HG03442 (cell line): ENCODE results near the gene LRRC23.
A peak's percentile ranks its signal among the peaks of the same experiment; 100 is the strongest.
"Not testable (repeated sequence)": the region's sequence is repeated elsewhere in the genome, so short reads cannot be mapped to it uniquely, and the experiment has no call there.

Experiments
- ATAC-seq: cut with Tn5 transposase; IDR thresholded peaks from one replicate; pipeline ENCODE4 v1.9.1; 2021; ENCODE audit warnings: mild to moderate bottlenecking, moderate library complexity; ENCODE audit not compliant: unreplicated experiment

The LRRC23 gene

DNA sequence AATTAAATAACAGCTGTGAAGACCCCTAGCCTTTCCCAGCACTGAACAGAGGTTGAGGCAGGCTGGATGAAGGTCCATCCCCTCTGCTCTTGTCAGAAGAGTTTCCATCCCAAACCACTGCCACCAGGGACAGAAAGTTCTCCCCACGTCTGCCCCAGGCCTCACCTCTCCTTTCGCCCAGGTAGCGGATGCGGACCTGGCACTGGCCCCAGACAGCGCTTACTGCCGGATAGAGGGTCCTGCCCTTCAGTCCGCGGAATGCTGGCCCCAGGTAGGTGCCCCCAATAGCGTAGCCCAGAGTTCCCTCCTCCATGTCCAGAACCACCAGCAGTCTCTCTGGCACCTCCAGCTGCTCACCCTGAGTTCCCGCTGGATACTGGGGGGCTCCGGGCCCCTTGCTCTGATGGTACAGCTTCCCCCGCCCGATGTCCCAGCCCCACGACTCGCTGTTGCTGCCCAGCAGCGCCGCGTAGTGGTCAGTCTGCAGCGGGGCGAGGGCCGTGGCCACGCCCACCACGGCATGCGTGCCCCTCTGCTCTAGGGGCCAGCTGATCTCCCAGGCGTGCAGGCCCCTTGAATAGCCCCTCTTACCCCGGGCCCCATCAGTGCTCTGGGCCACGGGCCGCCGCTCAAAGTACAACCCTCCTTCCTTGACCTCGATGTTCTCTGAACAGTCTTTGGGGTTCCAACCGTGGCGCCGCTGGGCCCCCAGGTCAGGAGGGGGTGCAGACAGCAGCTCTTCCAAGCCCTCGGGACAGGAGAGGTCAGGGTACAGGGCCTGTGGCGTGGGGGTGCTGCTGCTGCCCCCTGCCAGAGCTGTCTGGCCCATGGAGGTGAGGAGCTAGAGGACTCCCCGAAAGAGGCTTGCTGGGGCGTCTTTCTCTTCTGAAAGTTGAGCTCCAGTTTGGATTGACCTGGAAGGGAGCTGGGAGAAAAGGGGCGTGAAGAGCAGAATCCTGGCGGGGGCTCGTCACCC lies 32.3 kb upstream of the LRRC23 start:
- no peak for ATAC-seq

DNA sequence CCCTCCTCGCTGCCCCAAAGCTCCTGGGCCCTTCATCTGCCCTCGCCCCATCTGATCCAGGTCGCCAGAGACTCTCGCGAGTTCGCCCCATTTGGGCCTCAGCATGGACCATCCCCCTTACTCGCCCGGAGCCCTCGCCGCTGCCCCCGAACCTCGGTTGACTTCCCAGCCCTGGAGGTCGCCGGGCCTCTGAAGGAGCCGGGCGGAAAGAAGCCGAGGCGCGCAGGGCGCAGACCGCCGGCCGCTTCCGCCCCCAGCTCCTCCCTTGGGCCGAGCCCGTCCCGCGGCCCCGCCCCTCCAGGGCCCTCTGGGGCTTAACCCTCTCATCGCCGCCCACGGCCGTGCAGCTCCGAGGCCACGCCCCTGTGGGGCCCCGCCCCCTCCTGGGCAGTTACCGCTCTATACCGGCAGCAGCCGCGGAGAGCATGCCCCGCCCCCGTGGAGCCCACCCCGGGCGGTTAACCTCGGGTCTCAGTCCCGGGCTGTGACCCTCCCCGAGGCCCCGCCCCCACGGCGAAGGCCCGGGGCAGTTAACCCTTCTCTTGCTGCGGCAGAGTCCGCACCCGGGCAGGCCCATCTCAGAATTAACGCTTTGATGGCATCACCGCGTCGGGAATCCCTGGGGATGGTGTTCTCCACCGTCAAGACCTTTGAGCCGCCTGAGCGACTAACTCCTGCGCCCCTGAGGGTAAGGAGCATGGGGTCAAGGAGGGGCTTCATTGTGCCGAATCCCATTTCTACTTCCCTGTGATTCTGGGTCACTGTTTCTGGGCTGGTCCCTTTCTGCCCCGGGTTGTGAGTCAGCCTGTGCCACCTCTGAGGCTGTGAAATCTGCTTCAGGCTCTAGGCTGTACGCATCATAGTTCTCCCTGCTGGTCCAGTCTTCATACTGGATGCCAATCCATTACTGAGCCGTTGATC lies 31.3 kb upstream of the LRRC23 start, which contains the start of gene SPSB2:
Gene SPSB2 (minus strand): TSS at position 210 of the 921 bp plus-strand sequence. CDS start 402 bp downstream, outside the sequence.
- peak; percentile 78 for ATAC-seq

DNA sequence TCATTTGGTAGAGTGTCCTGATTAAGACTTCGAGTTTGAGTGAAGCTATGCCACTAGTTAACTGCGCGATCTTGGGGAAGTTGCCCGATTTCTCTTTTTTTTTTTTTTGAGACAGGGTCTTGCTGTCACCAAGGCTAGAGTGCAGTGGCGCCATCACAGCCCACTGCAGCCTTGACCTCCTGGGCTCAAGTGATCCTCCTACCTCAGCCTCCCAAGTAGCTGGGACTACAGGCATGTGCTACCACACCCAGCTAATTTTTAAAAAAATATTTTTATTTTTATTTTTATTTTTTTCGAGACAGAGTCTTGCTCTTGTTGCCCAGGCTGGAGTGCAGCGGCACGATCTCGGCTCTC lies 30.6 kb upstream of the LRRC23 start:
- not testable (repeated sequence) for ATAC-seq

DNA sequence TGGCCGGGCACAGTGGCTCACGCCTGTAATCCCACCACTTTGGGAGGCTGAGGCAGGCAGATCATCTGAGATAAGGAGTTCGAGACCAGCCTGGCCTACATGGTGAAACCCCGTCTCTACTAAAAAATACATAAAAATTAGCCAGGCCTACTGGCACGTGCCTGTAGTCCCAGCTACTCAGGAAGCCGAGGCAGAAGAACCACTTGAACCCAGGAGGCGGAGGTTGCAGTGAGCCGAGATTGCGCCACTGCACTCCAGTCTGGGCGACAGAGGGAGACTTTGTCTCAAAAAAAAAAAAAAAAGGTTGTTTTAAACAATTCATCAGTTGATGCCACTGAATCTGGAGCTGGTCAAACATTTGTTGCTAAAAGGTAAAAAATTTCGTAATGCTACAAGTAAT lies 24.8 kb upstream of the LRRC23 start:
- not testable (repeated sequence) for ATAC-seq

DNA sequence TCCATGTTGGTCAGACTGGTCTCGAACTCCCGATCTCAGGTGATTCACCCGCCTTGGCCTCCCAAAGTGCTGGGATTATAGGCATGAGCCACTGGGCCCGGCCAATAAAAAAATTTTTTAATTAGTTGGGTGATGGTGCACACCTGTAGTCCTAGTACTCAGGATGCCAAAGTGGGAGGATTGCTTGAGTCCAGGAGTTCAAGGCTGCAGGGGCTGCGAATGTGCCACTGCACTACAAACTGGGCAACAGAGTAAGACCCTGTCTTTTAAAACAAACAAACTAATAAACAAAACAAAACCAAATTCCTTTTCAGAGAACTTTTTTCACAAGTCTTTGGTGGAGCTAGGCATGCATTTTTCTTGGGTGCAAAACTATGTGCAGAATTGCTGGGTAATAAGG lies 21.4 kb upstream of the LRRC23 start:
- ATAC-seq: no peak

DNA sequence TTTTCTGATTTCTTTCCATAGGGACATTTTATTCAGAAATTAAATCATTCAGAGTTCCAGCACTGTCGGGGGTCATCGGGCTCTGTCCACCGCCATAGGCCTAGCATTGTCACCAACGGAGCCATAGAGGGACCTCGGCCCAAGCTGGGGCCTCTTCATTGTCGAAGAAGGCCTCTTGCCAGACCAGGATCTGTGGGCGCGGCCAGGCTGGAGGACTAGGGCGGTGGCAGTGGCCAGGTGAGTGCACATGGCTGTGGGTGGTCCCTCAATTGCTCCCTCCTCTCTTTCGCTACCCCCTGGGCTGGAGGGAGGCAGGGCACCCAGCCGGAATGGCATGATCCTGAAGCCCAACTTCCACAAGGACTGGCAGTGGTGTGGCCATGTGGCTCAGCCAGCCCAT lies 20.9 kb upstream of the LRRC23 start:
- no peak for ATAC-seq

DNA sequence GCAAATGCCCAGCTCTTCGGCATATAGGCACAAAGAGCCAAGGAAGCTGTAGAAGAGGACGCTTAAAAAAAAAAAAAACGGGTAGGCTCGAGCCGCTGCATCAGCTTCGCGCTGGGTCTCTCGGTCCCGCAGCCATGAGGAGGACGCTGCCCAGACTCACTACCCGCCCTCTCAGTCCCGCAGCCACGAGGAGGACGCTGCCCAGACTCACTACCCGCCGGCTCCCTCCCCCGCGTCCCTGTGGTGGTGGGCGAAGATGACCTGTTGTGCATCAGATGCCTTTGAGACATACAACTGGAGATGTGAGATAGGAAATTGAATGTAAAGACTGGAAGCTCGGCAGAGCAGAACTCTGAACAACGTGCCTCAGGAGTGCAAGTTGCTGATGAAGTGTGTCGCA lies 20.1 kb upstream of the LRRC23 start:
- ATAC-seq: no peak

DNA sequence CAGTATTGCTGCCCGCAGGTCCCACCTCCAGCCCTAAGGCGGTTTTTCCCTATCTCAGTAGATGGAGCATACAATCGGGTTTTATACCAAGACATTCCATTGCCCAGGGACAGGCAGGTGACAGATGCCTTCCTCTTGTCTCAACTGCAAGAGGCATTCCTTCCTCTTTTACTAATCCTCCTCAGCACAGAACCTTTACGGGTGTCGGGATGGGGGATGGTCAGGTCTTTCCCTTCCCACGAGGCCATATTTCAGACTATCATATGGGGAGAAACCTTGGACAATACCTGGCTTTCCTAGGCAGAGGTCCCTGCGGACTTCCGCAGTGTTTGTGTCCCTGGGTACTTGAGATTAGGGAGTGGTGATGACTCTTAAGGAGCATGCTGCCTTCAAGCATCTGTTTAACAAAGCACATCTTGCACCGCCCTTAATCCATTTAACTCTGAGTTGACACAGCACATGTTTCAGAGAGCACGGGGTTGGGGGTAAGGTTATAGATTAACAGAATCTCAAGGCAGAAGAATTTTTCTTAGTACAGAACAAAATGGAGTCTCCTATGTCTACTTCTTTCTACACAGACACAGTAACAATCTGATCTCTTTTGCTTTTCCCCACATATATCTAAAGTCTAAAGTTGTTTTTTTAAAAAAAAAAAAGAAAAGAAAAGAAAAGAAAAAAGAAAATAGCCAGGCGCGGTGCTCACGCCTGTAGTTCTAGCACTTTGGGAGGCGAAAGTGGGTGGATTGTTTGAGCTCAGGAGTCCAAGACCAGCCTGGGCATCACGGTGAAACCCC lies 18.2 kb upstream of the LRRC23 start:
- ATAC-seq: not testable (repeated sequence)

DNA sequence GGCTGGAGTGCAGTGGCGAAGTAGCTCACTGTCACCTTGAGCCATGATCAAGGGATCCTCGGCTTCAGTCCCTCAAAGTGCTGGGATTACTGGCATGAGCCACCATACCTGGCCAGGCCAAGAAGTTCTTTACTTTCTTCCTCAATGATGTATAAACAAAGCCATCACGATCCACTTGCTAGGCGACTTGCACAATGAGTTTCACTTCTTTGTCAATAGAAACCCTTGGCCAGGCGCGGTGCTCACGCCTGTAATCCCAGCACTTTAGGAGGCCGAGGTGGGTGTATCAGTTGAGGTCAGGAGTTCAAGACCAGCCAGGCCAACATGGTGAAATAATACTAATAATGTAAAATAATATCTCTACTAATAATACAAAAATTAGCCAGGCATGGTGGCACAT lies 17.2 kb upstream of the LRRC23 start:
- ATAC-seq: no peak

DNA sequence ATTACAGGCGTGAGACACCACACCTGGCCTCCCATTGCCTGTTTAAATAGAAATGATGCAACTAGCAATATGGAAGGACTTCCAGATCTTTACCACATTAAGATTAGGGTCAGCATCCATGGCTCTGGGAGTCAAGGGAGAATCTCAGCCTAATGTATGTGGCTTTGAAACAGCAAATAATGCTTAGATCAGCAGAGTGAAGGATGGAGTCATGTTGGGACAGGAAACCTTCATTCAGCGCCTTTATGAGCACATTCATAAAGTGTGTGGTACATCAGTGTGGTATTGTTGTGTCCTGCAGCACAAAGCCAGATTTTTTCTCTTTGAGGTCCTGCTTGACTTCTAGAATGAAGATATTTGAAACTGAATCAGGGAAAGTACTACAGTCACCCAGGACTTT lies 16.3 kb upstream of the LRRC23 start:
- ATAC-seq: no peak

DNA sequence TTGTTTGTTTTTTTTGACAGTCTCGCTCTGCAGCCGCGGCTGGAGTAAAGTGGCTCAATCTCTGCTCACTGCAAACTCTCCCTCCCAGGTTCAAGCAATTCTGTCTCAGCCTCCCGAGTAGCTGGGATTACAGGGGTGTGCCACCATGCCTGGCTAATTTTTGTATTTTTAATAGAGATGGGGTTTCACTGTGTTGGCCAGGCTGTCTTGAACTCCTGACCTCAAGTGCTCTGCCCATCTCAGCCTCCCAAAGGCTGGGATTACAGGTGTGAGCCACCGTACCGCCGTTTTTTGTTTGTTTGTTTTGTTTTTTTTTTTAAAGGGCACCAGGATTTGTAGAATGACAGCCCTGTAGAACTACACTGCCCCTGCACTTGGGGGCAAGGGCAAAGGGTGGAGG lies 15.8 kb upstream of the LRRC23 start:
- not testable (repeated sequence) for ATAC-seq

DNA sequence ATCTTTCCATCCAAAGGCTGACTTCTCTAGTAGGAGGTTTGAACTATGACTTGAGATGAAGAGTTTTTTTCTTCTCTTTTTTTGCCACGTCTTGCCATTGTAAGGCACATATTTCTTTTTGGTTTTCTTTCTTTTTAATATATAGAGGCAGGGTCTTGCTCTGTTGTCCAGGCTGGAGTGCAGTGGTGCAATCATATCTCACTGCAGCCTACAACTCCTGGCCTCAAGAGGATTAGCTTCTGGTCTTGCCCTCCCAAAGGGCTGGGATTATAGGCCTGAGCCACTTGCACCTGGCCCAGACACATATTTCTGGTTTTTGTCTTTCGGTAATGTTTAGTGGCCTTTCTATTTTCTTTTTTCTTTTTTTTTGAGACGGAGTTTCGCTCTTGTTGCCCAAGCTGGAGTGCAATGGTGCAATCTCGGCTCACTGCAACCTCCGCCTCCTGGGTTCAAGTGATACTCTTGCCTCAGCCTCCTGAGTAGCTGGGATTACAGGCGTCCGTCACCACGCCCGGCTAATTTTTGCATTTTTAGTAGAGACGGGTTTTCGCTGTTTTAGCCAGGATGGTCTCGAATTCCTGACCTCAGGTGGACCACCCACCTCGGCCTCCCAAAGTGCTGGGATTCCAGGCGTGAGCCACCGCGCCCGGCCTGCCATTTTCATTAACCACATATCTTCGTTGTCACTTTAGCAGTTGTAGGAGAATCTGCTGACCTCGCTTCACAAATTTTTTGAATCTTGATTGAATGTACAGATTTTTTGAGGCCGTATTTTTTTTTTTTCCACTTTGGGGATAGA lies 14.6 kb upstream of the LRRC23 start:
- ATAC-seq: not testable (repeated sequence)

DNA sequence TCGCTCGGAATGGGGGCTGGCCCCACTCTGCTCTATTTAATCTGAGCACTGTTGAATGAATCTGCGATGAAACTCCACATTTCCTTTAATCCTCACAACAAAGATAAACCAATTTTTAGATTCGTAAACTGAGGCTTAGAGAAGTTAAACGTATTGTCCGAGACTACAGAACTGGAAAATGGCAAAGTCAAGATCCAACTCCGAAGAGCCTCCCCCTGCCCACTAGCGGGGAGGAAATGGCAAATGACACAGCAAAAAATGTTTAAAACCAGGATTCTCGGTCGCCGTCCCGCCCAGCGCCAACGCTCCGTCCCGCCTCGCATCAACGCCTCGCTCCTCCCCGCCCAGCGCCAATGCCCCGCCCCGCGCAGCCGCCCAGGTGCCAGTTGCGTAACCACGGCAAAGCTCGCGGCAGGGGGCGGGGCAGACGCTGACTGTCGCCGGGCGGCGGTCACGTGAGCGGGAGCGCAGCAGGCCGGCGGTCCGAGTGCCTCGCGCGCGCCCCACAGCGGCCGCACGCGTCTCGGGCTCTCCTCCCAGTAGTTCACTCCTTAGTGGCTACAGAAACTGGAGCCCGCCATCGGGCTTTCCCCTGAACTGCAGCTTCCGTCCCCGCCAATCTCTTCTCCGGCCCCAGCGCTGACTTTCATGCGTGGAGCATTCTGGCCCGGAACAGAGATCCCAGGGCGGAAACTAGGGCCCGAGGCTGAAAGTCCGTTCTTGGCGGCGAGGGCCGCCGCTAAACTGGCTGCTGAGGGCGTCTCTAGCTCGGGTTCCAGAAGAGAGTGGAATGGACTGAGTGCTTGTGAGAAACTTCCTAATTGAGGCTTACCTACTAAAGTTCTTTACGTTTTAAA lies 13.6 kb upstream of the LRRC23 start:
- ATAC-seq: peak; percentile 92

DNA sequence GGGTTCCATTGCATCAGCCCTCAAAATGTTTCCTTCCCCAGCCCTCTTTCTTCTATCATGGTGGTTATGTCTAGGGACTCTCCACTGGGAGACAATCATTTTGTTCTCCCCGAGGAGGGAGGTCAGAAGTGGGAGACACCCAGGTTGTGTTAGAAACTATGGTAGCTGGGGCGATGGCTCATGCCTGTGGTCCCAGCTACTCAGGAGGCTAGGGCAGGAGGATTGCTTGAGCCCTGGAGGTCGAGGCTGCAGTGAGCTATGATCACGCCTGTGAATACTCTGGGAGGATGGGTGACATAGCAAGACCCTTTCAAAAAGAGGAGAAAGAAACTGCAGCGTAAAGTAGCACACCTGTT lies 13.0 kb upstream of the LRRC23 start:
- ATAC-seq: no peak

DNA sequence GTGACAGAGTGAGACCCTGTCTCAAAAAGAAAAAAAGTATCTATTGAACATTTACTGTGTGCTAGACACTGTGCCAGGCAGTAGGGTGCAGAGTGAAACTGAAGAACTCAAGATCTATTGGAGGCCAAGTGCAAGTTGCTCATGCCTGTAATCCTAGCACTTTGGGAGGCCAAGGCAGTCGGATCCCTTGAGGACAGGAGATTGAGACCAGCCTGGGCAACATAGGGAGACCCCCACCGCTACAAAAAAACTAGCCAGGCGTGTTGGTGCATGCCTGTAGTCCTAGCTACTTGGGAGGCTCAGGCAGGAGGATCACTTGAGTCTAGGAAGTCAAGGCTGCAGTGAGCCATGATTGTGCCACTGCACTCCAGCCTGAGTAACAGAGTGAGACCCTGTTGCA lies 11.9 kb upstream of the LRRC23 start:
- ATAC-seq: not testable (repeated sequence)

DNA sequence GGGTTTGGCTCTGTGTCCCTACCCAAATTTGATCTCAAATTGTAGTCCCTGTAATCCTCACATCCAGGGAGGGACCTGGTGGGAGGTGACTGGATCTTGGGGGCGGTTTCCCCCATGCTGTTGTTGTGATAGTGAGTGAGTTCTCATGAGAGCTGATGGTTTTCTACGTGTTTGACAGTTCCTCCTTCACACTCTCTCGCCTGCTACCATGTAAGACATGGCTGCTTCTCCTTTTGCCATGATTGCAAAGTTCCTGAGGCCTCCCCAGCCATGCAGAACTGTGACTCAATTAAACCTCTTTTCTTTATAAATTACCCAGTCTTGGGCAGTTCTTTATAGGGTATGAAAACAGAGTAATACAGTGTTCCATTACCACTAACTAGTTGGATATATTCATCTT lies 10.3 kb upstream of the LRRC23 start:
- no peak for ATAC-seq

DNA sequence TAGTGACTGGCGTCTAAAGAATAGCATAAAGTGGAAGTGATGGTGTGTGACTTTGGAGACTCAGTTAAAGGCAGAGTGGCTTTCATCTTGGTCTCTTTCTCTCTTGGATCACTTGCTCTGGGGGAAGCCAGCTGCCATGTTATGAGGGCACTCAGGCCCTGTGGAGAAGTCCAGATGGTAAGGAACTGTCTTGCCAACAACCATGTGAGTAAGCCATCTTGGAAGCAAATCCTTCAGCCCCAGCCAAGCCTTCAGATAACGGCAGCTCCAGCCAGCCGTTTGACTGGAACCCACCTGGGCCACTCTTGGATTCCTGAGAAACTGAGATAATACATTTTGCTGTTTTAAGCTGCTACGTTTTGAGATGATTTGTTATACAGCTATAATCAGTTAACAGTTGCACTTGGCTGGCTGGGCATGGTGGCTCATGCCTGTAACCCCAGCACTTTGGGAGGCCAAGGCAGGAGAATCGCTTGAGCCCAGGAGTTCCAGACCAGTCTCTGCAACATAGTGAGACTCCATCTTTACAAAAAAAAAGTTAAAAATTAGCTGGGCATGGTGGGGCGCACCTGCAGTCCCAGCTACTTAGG lies 7.7 kb upstream of the LRRC23 start:
- no peak for ATAC-seq

DNA sequence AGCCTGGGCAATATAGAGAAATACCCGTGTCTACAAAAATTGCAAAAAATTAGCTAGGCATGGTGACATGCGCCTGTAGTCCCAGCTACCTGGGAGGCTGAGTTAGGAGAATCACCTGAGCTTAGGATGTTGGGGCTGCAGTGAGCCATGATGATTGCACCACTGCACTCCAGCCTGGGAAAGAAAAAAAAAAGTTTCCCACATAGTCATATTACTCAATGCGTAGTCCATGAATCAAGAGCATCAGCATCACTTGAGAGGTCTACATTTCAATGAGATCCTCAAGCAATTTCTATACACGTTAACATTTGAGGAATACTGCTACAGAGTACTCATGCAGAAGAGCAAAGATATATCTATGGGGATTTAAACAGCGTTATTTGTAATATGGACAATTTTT lies 5.2 kb upstream of the LRRC23 start:
- ATAC-seq: no peak
